Uterus (tissue), 2 donors: Measurements from ENCODE around the gene L1CAM.

Experiments
- POLR2A ChIP-seq, 2 donors: fragments of 450-650 bp; IDR thresholded peaks; one replicate each; pipeline ENCODE4 v1.6.1; 2016; ENCODE audit warnings: antibody characterized with exemption in 2 of 2, mild to moderate bottlenecking in 1 of 2, moderate library complexity in 1 of 2
- TF ChIP-seq, protein P1 (sequence below), 4 experiments: fragments of 200-600 bp in 2 of 4; fragments of 450-650 bp in 2 of 4; sonication (generic) in 2 of 4; IDR thresholded peaks; one replicate each; pipeline ENCODE4 v1.5.1; 2016 to 2019; ENCODE audit warnings: antibody characterized with exemption in 4 of 4, mild to moderate bottlenecking in 2 of 4, moderate library complexity in 1 of 4

DNA sequence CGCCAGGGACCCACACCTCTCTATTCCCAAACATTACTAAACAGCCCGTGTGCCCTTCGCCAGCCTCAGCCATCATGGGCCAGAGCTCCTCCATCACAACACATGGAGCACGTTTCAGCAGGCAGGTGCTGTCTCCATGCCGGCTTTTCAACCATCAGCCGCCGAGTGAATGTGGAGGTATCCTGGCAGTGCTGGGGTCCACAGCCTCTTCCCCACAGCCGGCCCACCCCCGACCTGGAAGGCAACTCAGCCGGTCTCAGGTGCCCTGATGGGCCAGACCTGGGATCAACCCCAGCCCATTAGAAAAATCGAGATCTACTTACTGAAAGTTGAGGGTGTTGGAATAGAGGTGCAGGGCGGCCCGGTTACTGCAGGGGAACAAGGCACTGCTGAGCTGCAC, 45.8 kb upstream of the L1CAM start:
- TF ChIP-seq, protein P1, sequence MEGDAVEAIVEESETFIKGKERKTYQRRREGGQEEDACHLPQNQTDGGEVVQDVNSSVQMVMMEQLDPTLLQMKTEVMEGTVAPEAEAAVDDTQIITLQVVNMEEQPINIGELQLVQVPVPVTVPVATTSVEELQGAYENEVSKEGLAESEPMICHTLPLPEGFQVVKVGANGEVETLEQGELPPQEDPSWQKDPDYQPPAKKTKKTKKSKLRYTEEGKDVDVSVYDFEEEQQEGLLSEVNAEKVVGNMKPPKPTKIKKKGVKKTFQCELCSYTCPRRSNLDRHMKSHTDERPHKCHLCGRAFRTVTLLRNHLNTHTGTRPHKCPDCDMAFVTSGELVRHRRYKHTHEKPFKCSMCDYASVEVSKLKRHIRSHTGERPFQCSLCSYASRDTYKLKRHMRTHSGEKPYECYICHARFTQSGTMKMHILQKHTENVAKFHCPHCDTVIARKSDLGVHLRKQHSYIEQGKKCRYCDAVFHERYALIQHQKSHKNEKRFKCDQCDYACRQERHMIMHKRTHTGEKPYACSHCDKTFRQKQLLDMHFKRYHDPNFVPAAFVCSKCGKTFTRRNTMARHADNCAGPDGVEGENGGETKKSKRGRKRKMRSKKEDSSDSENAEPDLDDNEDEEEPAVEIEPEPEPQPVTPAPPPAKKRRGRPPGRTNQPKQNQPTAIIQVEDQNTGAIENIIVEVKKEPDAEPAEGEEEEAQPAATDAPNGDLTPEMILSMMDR (IDR thresholded peaks at IDR 0.05), result no peak
- no peak for TF ChIP-seq POLR2A (IDR thresholded peaks at IDR 0.05)
